HepG2 (cell line): ENCODE data around the gene HINT2. TPM values are rescaled to one million over a fixed set of nuclear protein-coding genes. Genes with fewer than 3 reads are reported as not detected.

Source experiments
- AFF4 ChIP-seq: sonication (generic); formaldehyde crosslinking; IDR thresholded peaks from 2 replicates; pipeline ENCODE4 v1.4.0; 2020; ENCODE audit warnings: missing genetic modification reagents
- ELF1 ChIP-seq: sonication (generic); formaldehyde crosslinking; IDR thresholded peaks from 2 replicates; pipeline ENCODE4 v1.4.0; 2020; ENCODE audit warnings: missing genetic modification reagents
- FOXK2 ChIP-seq: fragments of 450-650 bp; IDR thresholded peaks from 2 replicates; pipeline ENCODE4 v1.6.1; 2016
- HDAC1 ChIP-seq: sonication (generic); formaldehyde crosslinking; IDR thresholded peaks from 2 replicates; pipeline ENCODE4 v1.5.1; 2020; ENCODE audit warnings: mild to moderate bottlenecking, missing genetic modification reagents
- HIVEP1 ChIP-seq: sonication (generic); formaldehyde crosslinking; IDR thresholded peaks from 2 replicates; pipeline ENCODE4 v1.4.0; 2020; ENCODE audit warnings: mild to moderate bottlenecking, missing genetic modification reagents
- IKZF5 ChIP-seq: IDR thresholded peaks from 2 replicates; pipeline ENCODE4 v1.6.1; 2018; ENCODE audit warnings: missing genetic modification reagents, mild to moderate bottlenecking, missing compliant biosample characterization
- MLX ChIP-seq: IDR thresholded peaks from 2 replicates; pipeline ENCODE4 v1.6.1; 2016
- MYNN ChIP-seq: sonication (generic); formaldehyde crosslinking; IDR thresholded peaks from 2 replicates; pipeline ENCODE4 v1.4.0; 2020; ENCODE audit warnings: mild to moderate bottlenecking, low read depth, missing genetic modification reagents
- PBX2 ChIP-seq: IDR thresholded peaks from 2 replicates; pipeline ENCODE4 v1.6.1; 2016; ENCODE audit warnings: control low read depth
- RBM39 ChIP-seq: fragments of 200-400 bp; formaldehyde crosslinking; IDR thresholded peaks from one replicate; pipeline ENCODE4 v1.6.1; 2018; ENCODE audit warnings: antibody characterized with exemption, mild to moderate bottlenecking, low read depth, low read length; ENCODE audit not compliant: poor library complexity, severe bottlenecking
- RNF219 ChIP-seq: sonication (generic); formaldehyde crosslinking; IDR thresholded peaks from 2 replicates; pipeline ENCODE4 v1.5.0; 2020; ENCODE audit warnings: mild to moderate bottlenecking, missing genetic modification reagents
- TFDP1 ChIP-seq: IDR thresholded peaks from 2 replicates; pipeline ENCODE4 v1.6.1; 2016; ENCODE audit warnings: missing compliant biosample characterization, missing genetic modification reagents, borderline replicate concordance
- ZBTB26 ChIP-seq: IDR thresholded peaks from 2 replicates; pipeline ENCODE4 v1.6.1; 2016; ENCODE audit warnings: missing compliant biosample characterization, missing genetic modification reagents, borderline replicate concordance
- ZMYM3 ChIP-seq: sonication (generic); formaldehyde crosslinking; IDR thresholded peaks from 2 replicates; pipeline ENCODE4 v1.5.1; 2020; ENCODE audit warnings: mild to moderate bottlenecking, missing genetic modification reagents
- ZNF781 ChIP-seq: sonication (generic); formaldehyde crosslinking; IDR thresholded peaks from 2 replicates; pipeline ENCODE4 v1.5.1; 2020; ENCODE audit warnings: borderline replicate concordance, mild to moderate bottlenecking, missing genetic modification reagents; ENCODE audit errors: not compliant biosample characterization
- ZNF790 ChIP-seq: sonication (generic); formaldehyde crosslinking; IDR thresholded peaks from 2 replicates; pipeline ENCODE4 v1.8.0; 2022; ENCODE audit warnings: missing genetic modification reagents, mild to moderate bottlenecking, borderline replicate concordance
- polyA plus RNA-seq, 8 experiments: library from polyadenylated mRNA; depleted of rRNA in 3 of 8; stranded (reverse) in 7 of 8; unstranded in 1 of 8; fragments of >200 nt; fragmentation: Illumina TruSeq in 4 of 8; extraction: Trizol in 4 of 8; gene quantifications; 2 replicates each; pipeline versions ENCODE4 v1.2.1 to v1.2.3, GENCODE V29; 2011 to 2016; ENCODE audit warnings: low read depth in 4 of 8, missing spikeins in 1 of 8, mixed read lengths in 1 of 8; ENCODE audit not compliant: insufficient read depth in 1 of 8
- total RNA-seq, 5 experiments: library from RNA; depleted of rRNA; stranded (reverse); fragments of >200 nt; fragmentation: Illumina TruSeq; extraction: Trizol; gene quantifications; 2 replicates each; pipeline ENCODE4 v1.2.3, GENCODE V29; 2016; ENCODE audit warnings: low read depth in 1 of 5

Gene HINT2
- total and polyA plus RNA-seq, 2 of the 13 experiments (the other 11 are each of a cell fraction or from before 2014, with no cell fraction given): 37.9 to 56.2 TPM

GRCh38 chr9:35814106-35814840, 569 bp downstream of the HINT2 start (continued):
- TF ChIP-seq IKZF5 (CRISPR knock-in tag) (peak; percentile 66; the same call in 1 of the 2 replicates), ZNF781 (peak; percentile 64), ZMYM3 (CRISPR knock-in tag) (no peak), ELF1 (CRISPR knock-in tag) (no peak), FOXK2 (no peak), AFF4 (peak; percentile 63; the same call in 1 of the 2 replicates), TFDP1 (CRISPR knock-in tag) (peak; percentile 66; the same call in 1 of the 2 replicates), MLX (peak; percentile 18; the same call in 1 of the 2 replicates), ZNF790 (no peak), HIVEP1 (0 out of 2 replicates have a peak, but pooled peaks have one; percentile 46), ZBTB26 (CRISPR knock-in tag) (peak; percentile 44; the same call in 1 of the 2 replicates), HDAC1 (CRISPR knock-in tag) (no peak; the same call in 1 of the 2 replicates), RBM39 (no peak), PBX2 (CRISPR knock-in tag) (no peak), RNF219 (CRISPR knock-in tag) (no peak), MYNN (CRISPR knock-in tag) (no peak)
